Stomach (tissue), 4 donors: ENCODE measurements around the gene TIMM17B.

ENCODE experiments used
- CTCF ChIP-seq, 7 experiments: fragments of 450-650 bp in 4 of 7; fragments of 200-600 bp in 3 of 7; sonication (generic) in 3 of 7; IDR thresholded peaks; one replicate each; pipeline ENCODE4 v1.5.1; 2016 to 2019; ENCODE audit warnings: antibody characterized with exemption in 7 of 7, control low read depth in 2 of 7, mild to moderate bottlenecking in 1 of 7
- EP300 ChIP-seq: sonication (generic); formaldehyde crosslinking; IDR thresholded peaks from one replicate; pipeline ENCODE4 v1.6.1; 2017; ENCODE audit warnings: antibody characterized with exemption

- TF ChIP-seq CTCF (IDR thresholded peaks at IDR 0.05), result no peak
- no peak for TF ChIP-seq EP300
Observed at GRCh38 chrX:48940404-48940955, 42.9 kb upstream of the TIMM17B start.
